Stimulated activated CD4-positive, alpha-beta T cell treated with anti-CD3 and anti-CD28 coated beads, Interleukin-2, amount 100 ng/mL, for 4 hours (primary cell): ENCODE data around the gene TENT5C.

Source experiments
- DNase-seq: peaks from one replicate; pipeline ENCODE4 v3.0.0-alpha.2; 2020; ENCODE audit warnings: low read depth

TENT5C gene

DNA sequence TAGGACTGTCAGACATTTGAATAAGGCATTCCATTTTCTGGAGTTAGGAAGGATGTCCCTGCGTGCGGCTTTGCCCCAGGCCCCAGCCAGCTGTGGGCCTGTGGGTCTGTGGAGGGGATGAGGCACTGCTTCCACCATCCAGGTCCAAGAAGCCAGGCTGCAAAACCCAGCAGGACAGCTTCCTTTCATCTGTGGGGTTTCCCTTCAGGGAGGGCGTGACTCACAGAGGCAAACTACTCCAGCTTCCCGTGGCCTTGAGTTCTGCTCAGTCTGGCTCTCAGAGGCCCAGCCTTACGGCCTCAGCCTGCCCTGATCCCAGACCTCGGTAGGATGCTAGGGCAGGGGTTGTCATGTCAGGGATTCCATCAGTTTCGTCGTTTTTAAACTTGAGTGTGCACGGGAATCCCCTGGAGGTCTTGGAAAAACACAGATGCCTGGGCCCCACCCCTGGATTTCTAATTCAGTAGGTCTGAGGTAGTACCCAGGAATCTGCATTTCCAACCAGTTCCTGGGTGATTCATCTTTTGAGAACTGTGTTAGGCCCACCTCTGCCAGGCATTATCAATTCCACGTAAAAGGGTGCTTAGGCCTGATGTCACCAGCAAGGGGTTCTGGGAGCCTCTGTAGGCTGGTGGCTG is 32.3 kb upstream of the TENT5C start:
- no peak for DNase-seq

DNA sequence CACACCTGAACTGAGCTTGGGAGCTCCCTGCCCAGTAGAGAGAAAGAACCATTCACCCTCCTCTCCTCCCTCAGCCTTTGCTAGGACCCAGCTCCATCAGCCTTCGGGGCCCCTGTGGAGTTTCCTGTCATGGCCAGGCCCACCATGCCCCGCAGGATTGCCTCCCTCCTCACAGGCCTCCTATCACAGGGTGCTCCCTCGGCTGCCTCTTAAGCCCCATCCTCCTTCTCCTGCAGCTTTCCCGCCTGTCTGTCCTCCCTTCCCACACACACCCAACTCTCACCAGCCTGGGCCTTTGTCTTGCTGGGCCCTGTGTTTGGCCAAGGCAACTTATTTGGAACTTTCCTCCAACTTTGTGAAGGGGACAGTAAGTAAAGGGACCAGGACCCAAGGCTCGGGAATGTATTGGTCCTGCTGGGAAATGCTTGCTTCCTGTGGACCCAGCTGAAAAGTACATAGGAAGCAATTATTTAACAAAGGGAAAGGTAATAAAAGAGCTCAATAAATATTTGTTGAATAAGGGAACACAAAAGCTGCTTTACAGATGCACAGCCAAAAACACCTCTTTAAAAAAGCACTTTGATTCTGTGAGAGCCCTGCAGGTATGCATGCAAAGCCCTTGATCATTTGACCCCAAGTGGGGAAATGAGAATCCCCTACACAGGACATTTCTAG is 31.6 kb upstream of the TENT5C start:
- DNase-seq = no peak

GRCh38 chr1:117575586-117576225 is 30.1 kb upstream of the TENT5C start:
- DNase-seq = no peak

DNA sequence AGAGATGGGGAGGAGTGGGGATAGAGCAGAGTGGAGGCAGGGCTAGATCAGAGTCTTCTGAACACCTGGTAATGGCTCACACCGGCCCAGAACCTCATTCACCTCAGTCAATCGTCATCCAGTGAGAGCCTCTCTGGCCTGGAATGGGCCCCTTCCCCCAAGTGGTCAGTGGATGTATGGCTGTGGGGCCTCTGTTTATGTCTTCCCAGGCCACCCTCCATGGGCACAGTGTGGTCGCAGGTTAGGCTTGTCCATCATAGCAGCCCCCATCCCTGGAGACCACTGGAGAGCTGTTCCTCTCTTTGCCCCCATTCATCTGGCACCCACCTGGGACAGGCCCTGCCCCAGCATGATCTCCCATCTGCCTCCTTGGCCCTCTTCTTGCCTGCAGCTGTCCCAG is 29.6 kb upstream of the TENT5C start:
- no peak for DNase-seq

GRCh38 chr1:117577191-117577885 is 28.5 kb upstream of the TENT5C start:
- no peak for DNase-seq

DNA sequence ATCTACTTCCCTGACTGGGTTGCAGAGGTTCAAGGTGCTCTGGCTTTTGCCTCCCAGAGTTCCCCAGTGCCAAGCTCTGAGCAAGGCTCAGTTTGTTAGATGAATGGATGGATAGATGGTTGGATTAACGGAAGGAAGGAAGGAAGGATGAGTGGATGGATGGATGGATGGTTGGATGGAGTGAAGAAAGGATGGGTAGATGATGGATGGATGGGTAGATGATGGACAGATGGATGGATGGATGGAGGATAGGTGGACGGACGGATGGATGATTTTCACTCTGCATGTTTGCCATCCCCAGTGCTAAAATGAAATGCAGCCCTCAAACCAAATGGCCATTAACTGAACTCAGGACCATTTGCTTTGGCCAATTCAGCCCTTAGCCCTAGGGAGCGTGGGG is 27.4 kb upstream of the TENT5C start:
- no peak for DNase-seq

- no peak for DNase-seq
Measured at GRCh38 chr1:117579221-117579906, 26.5 kb upstream of the TENT5C start.

GRCh38 chr1:117580436-117580835 is 25.4 kb upstream of the TENT5C start:
- no peak for DNase-seq

DNA sequence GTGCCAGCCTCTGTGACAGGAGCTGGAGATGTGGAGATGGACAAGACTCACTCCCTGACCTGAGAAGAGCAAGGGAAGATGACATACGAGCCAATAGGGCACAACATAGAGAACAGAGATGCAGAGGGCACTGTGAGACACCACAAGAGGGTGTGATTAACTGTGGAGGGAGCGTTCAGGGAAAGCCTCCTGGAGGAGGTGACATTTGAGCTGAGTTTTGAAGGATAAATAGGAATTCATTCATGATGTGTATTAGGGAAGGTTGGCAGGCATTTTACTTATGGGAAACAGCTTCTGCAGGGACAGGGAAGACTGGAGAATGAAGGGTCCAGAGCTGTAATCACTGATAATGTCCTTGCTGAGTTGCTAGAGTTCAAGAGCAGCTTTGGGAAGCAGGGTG is 25.0 kb upstream of the TENT5C start:
- no peak for DNase-seq

GRCh38 chr1:117581391-117581943 is 24.4 kb upstream of the TENT5C start:
- DNase-seq = no peak

GRCh38 chr1:117582451-117582850 is 23.4 kb upstream of the TENT5C start:
- DNase-seq = no peak

DNA sequence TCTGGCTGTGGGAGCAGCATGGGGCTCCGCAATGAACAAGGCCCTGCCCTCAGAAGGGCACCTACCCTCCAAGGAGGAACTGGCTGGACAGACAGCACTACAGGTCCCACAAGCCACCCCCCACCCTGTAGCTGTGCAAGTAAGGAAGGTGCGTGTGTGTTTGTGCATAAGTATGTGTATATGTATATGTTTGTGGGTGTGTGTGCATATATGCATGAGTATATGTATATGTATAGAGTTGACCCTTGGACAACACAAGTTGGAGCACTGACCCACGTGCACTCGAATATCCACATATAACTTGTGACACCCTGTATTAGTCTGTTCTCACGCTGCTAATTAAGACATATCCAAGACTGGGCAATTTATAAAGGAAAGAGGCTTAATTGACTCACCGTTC is 22.6 kb upstream of the TENT5C start:
- DNase-seq = no peak

- DNase-seq = no peak
Measured at GRCh38 chr1:117584181-117584580, 21.7 kb upstream of the TENT5C start.

DNA sequence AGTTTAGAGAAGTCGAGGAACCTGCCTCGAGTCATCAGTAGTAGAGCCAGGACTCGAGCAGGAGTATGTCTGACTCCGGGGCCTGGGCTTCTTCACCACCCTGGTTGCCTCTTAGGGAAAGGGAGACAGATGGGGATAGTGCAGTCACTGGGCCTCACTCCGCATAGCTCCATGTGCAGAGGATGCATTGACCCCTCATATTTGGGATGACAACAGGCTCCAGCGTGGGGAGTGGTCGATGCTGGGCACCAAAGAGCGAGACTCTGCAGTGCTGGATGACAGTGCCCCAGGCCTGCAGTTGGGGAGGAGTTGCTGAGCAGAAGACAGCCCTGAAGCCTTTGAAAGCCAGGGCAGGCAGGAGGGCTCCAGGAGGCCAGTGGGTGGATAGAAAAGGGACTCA is 20.8 kb upstream of the TENT5C start:
- no peak for DNase-seq

- DNase-seq = no peak
Measured at GRCh38 chr1:117586337-117586736, 19.5 kb upstream of the TENT5C start.

DNA sequence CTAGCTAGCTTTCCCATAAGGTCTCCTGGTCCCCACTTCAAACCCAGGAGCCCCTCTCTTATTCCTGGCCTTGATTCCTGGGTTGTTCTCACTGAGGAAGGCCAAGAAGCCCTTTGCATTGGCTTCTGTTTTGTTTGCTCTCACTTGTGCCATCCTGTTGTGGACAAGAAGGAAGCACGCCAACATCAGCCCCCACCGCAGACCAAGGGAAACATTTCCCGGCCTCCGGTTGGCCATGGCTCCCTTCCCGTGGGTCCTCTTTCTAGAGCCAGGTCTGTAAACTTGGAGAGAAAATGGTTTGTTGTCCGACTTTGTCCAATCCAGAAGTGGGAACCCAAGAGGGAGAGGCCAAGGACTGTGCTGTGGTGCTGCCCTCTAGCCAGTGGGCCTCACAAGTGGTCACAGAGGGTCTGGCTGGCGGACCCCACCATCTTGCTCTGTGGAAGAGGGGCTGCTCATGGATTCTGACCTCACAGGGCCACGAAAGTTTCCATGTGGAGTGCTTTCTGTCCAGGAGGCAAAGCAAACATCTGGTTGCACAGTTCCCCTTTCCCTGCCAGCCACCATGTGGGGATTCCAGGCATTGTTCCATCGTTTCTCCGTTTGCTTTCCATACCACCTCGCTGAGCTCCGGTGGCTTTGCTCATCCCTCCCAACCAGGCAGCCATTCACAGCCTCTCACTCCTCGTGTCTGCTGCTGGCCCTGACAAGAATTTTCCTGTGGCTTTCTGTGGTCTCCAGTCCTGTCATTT is 18.9 kb upstream of the TENT5C start:
- DNase-seq = no peak

DNA sequence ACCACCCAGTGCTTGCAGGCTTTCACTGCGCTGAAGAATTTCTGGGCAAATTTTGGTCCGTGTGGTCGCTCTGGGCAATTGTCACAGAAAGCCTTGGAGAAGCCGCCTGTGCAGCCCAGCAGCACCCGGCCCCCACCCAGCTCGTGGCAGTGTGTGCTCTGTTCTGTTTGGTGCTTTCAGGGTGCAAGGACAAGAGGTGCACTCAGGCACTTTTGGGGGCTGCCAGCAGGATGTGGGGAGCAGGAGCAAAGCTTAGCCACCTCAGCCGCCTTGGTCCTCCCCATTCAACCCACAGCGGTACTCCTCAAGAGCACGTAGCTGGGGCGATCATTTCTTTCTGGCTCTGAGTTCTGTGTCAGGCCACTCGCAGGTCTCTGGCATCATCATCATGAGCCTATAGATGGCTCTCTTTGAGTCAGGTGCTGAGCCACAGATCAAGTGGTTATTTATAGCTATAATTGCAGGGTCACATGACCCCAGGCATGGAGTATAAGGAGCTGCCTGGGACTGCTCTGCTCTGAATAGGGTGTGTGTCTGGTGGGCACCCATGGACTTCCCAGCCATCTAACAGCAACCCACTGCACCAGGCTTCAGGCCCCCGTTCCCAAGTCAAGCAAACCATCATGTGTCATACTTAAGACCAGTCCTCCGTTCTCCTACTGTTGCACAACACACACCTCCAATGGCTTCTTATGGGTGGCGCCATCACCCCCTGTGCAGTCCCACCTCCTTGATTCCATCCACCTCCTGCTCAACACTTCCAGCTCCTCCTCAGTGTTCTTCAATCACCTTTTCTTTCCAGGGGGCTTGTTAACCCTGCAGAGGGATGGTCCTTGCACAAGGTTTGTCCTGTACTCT is 18.1 kb upstream of the TENT5C start:
- DNase-seq = no peak

- no peak for DNase-seq
Measured at GRCh38 chr1:117589544-117589943, 16.3 kb upstream of the TENT5C start.

DNA sequence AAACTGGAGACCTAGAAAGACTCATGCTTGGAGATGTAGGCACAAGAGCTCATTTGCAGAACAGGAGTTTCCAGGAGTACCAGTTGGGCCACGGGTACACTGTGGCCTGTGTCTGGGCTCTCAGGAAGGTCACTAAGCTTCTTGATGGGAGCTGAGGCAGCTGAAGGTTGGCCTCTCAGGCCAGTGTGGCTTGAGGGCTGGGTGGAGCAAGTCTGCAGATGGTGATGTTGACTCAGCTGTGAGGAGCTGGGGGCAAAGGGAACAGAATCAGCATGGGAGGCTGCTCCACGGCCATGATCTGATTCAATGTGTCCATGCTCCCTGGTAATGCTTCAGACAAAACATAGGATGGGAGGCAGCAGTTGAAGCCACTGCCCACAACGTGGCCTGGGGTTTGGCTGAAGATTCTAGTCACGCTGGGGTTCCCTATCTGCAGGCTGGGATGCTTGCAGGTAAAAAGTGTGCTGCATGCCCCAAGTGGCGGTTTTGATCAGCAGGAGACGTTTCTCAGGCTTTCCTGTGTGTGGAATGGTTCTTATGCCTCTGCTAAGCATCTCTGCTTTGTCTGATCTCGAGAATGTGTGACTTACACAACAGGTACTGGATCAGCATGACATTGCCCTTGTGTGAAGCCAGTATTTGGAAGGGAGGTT is 15.4 kb upstream of the TENT5C start:
- no peak for DNase-seq

DNA sequence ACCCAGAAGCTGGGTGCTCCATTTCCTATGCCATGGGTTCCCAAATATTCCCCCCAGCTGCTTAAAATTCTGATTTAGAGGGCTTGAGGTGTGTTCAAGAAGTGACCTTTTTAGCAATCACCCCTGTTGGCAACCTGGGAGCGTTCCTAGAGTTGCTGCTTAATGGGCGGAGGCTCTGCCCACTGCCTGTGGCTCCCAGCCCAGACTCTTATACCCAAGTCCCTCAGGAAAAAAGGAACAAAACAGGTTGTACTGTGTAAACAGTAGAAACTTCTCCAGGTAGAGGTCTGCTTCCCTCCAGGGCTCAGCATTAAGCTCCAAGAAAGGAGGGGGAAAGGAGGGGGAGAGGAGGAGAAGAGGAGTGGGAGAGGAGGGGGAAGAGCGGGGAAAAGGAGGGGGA is 14.6 kb upstream of the TENT5C start:
- no peak for DNase-seq
